SKM-1 (cell line): ENCODE measurements around the gene GCC2.
"Not testable (repeated sequence)": the region's sequence is repeated elsewhere in the genome, so short reads cannot be mapped to it uniquely, and the experiment has no call there.

Experiments used
- DNase-seq: peaks from one replicate; lab custom pipeline; 2025; ENCODE audit not compliant: unreplicated experiment; lab: John Stamatoyannopoulos, UW

GCC2 gene

GRCh38 chr2:108436976-108437375 is 12.0 kb upstream of the GCC2 start:
- no peak for DNase-seq

GRCh38 chr2:108441712-108442111 is 7.3 kb upstream of the GCC2 start:
- no peak for DNase-seq

GRCh38 chr2:108444941-108445840 is 3.8 kb upstream of the GCC2 start:
- DNase-seq: no peak

GRCh38 chr2:108446703-108447102 is 2.3 kb upstream of the GCC2 start:
- no peak for DNase-seq

- DNase-seq: no peak
Observed at GRCh38 chr2:108447947-108448677, 894 bp upstream of the GCC2 start.

- peak; percentile 33 for DNase-seq
Observed at GRCh38 chr2:108449410-108450130, 564 bp downstream of the GCC2 start.

- no peak for DNase-seq
Observed at GRCh38 chr2:108450863-108451262, 1.9 kb downstream of the GCC2 start.

GRCh38 chr2:108451976-108452375 is 3.0 kb downstream of the GCC2 start:
- no peak for DNase-seq

GRCh38 chr2:108453530-108453929 is 4.5 kb downstream of the GCC2 start:
- DNase-seq: not testable (repeated sequence)

GRCh38 chr2:108454440-108454839 is 5.4 kb downstream of the GCC2 start:
- DNase-seq: no peak

GRCh38 chr2:108455571-108455970 is 6.6 kb downstream of the GCC2 start:
- DNase-seq: no peak

GRCh38 chr2:108458082-108458481 is 9.1 kb downstream of the GCC2 start:
- DNase-seq: no peak

- DNase-seq: no peak
Observed at GRCh38 chr2:108459441-108459840, 10.4 kb downstream of the GCC2 start.

GRCh38 chr2:108460345-108461037 is 11.5 kb downstream of the GCC2 start:
- no peak for DNase-seq

GRCh38 chr2:108477099-108477498 is 28.1 kb downstream of the GCC2 start:
- DNase-seq: no peak

- DNase-seq: no peak
Observed at GRCh38 chr2:108485253-108485652, 36.2 kb downstream of the GCC2 start.

GRCh38 chr2:108490506-108491122 is 41.6 kb downstream of the GCC2 start:
- DNase-seq: no peak

- no peak for DNase-seq
Observed at GRCh38 chr2:108491848-108492247, 42.8 kb downstream of the GCC2 start.

GRCh38 chr2:108492364-108492763 is 43.4 kb downstream of the GCC2 start:
- DNase-seq: no peak

GRCh38 chr2:108496167-108496566 is 47.2 kb downstream of the GCC2 start:
- not testable (repeated sequence) for DNase-seq
